Stomach (tissue), 4 donors: Measurements from ENCODE around the gene ZNF358.

Source experiments
- POLR2A ChIP-seq, 4 donors: fragments of 450-650 bp; IDR thresholded peaks; one replicate each; pipeline ENCODE4 v1.6.1; 2016; ENCODE audit warnings: antibody characterized with exemption in 4 of 4, control low read depth in 2 of 4, mild to moderate bottlenecking in 1 of 4, moderate library complexity in 1 of 4
- POLR2AphosphoS5 ChIP-seq, 3 donors: sonication (generic); formaldehyde crosslinking; IDR thresholded peaks; one replicate each; pipeline ENCODE4 v1.6.1; 2016; ENCODE audit warnings: antibody characterized with exemption in 3 of 3
- TF ChIP-seq, protein P1 (sequence below), 7 experiments: fragments of 450-650 bp in 4 of 7; fragments of 200-600 bp in 3 of 7; sonication (generic) in 3 of 7; IDR thresholded peaks; one replicate each; pipeline ENCODE4 v1.5.1; 2016 to 2019; ENCODE audit warnings: antibody characterized with exemption in 7 of 7, control low read depth in 2 of 7, mild to moderate bottlenecking in 1 of 7

DNA sequence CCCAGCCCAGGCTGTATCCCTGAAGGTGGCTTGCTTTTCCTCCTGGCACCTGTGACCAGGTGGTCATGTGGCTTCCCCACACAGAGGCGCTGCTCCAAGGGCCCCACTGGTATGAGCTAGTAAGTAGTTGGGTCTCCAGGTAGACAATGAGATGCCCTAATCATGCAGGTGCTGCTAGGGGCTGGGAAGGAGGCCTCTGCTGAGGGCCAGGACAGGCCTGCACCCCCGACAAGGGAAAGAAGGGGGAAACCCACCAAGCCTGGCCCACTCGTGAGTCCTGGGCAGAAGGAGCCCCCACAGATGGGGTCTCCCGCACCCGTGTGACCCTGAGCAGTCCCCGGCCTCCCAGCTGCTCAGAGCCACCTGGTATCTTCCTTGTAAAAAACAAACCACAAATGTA is 40.2 kb upstream of the ZNF358 start:
- TF ChIP-seq, protein P1, sequence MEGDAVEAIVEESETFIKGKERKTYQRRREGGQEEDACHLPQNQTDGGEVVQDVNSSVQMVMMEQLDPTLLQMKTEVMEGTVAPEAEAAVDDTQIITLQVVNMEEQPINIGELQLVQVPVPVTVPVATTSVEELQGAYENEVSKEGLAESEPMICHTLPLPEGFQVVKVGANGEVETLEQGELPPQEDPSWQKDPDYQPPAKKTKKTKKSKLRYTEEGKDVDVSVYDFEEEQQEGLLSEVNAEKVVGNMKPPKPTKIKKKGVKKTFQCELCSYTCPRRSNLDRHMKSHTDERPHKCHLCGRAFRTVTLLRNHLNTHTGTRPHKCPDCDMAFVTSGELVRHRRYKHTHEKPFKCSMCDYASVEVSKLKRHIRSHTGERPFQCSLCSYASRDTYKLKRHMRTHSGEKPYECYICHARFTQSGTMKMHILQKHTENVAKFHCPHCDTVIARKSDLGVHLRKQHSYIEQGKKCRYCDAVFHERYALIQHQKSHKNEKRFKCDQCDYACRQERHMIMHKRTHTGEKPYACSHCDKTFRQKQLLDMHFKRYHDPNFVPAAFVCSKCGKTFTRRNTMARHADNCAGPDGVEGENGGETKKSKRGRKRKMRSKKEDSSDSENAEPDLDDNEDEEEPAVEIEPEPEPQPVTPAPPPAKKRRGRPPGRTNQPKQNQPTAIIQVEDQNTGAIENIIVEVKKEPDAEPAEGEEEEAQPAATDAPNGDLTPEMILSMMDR (IDR thresholded peaks at IDR 0.05): no peak
- TF ChIP-seq POLR2A (IDR thresholded peaks at IDR 0.05) (no peak), POLR2AphosphoS5 (IDR thresholded peaks at IDR 0.05) (no peak)
